Sigmoid colon (tissue), 7 donors: ENCODE measurements around the gene PHACTR3. TPM values are rescaled to one million over a fixed set of nuclear protein-coding genes. Genes with fewer than 3 reads are reported as not detected.

ENCODE experiments used
- DNase-seq: peaks from one replicate; pipeline ENCODE4 v3.0.0-alpha.2; 2019
- H3K27ac ChIP-seq, 4 donors: fragments of 200-600 bp; sonication (generic); one replicate each; pipeline ENCODE4 v1.5.1; 2016 to 2019; ENCODE audit warnings: mild to moderate bottlenecking in 1 of 4
- H3K27me3 ChIP-seq, 3 donors: fragments of 200-600 bp; sonication (generic); one replicate each; pipeline ENCODE4 v1.5.1; 2019; ENCODE audit warnings: mild to moderate bottlenecking in 1 of 3
- H3K36me3 ChIP-seq, 4 donors: fragments of 200-600 bp; sonication (generic); one replicate each; pipeline ENCODE4 v1.5.1; 2016 to 2019
- H3K4me1 ChIP-seq, 4 donors: fragments of 200-600 bp; sonication (generic); one replicate each; pipeline ENCODE4 v1.5.1; 2017 to 2019
- H3K4me3 ChIP-seq, 4 donors: fragments of 200-600 bp; sonication (generic); one replicate each; pipeline ENCODE4 v1.5.1; 2017 to 2019; ENCODE audit warnings: mild to moderate bottlenecking in 2 of 4, moderate library complexity in 1 of 4
- H3K9me3 ChIP-seq, 4 donors: fragments of 200-600 bp in 3 of 4; sonication (generic) in 3 of 4; one replicate each; pipeline versions ENCODE4 v1.5.1 to v1.6.1; 2013 to 2019
- CTCF ChIP-seq, 4 experiments: fragments of 450-650 bp in 3 of 4; fragments of 200-600 bp in 1 of 4; IDR thresholded peaks; one replicate each; pipeline ENCODE4 v1.5.1; 2016 to 2019; ENCODE audit warnings: antibody characterized with exemption in 4 of 4, mild to moderate bottlenecking in 3 of 4, moderate library complexity in 2 of 4
- EP300 ChIP-seq, 4 donors: sonication (generic); formaldehyde crosslinking; IDR thresholded peaks; one replicate each; pipeline ENCODE4 v1.6.1; 2017; ENCODE audit warnings: antibody characterized with exemption in 4 of 4
- POLR2A ChIP-seq, 2 donors: fragments of 450-650 bp; IDR thresholded peaks; one replicate each; pipeline ENCODE4 v1.6.1; 2016; ENCODE audit warnings: antibody characterized with exemption in 2 of 2, mild to moderate bottlenecking in 2 of 2, moderate library complexity in 2 of 2
- POLR2AphosphoS5 ChIP-seq, 4 donors: sonication (generic); formaldehyde crosslinking; IDR thresholded peaks; one replicate each; pipeline ENCODE4 v1.6.1; 2017; ENCODE audit warnings: antibody characterized with exemption in 4 of 4
- WGBS, 2 donors: extraction: QIAGEN DNeasy Blood & Tissue Kit; methylation state at CpG; one replicate each; pipeline ENCODE4 v1.1.7; 2013; 5-methylcytosine and 5-hydroxymethylcytosine counted together
- intact Hi-C: fragments of 100-400 bp; cut with DNase I; formaldehyde crosslinking; loops from one replicate; pipeline ENCODE4 v1.15.1; 2023
- polyA plus RNA-seq, 3 donors: library from polyadenylated mRNA; stranded (reverse); fragments of 200-250 nt; gene quantifications; one replicate each; pipeline ENCODE4 v1.2.3, GENCODE V29; 2013
- total RNA-seq, 4 donors: library from RNA; depleted of rRNA; stranded (reverse); fragments of >200 nt; gene quantifications; one replicate each; pipeline ENCODE4 v1.1.0, GENCODE V29; 2016
- donor health status: healthy with polysubstance abuse.
- donor health status: Bipolar disorder and iron deficiency.
- donor health status: healthy.

Gene PHACTR3
- total and polyA plus RNA-seq, 7 donors: under 0.01 to 1.5 (median 0.81) TPM

GRCh38 chr20:59817406-59817805 lies 213.1 kb downstream of the PHACTR3 start:
- H3K4me1 ChIP-seq: peaks cover 0 to 9% (median 0%) of the 10 kb centered on the region in 4 donors
- intact Hi-C loops: no loop called here
- WGBS, 2 donors: 86 to 89% methylated on average over 4 of the region's 4 CpGs
- DNase-seq: no peak
- peaks cover 0 to 3% (median 0%) of the 10 kb centered on the region in 3 donors for H3K27me3 ChIP-seq
- TF ChIP-seq CTCF (IDR thresholded peaks at IDR 0.05) (no peak), POLR2A (IDR thresholded peaks at IDR 0.05) (no peak), EP300 (IDR thresholded peaks at IDR 0.05) (no peak), POLR2AphosphoS5 (IDR thresholded peaks at IDR 0.05) (no peak)
- no peaks in the 10 kb centered on the region for H3K9me3 ChIP-seq
- H3K4me3 ChIP-seq: no peak overlapping the region
- H3K36me3 ChIP-seq: no peaks in the 10 kb centered on the region
- no peak overlapping the region for H3K27ac ChIP-seq

GRCh38 chr20:59817846-59818615 lies 213.7 kb downstream of the PHACTR3 start:
- no peak for TF ChIP-seq CTCF (IDR thresholded peaks at IDR 0.05)
- TF ChIP-seq EP300 (IDR thresholded peaks at IDR 0.05): no peak
- TF ChIP-seq POLR2A (IDR thresholded peaks at IDR 0.05): no peak
- no peak for TF ChIP-seq POLR2AphosphoS5 (IDR thresholded peaks at IDR 0.05)
- intact Hi-C loops: no loop called here
- Histone ChIP-seq H3K27ac (no peak overlapping the region), H3K9me3 (no peaks in the 10 kb centered on the region), H3K4me3 (no peak overlapping the region), H3K4me1 (peaks cover 0 to 10% (median 0%) of the 10 kb centered on the region in 4 donors), H3K27me3 (peaks cover 0 to 3% (median 0%) of the 10 kb centered on the region in 3 donors), H3K36me3 (no peaks in the 10 kb centered on the region)
- no peak for DNase-seq
- WGBS, 2 donors: 84 to 86% methylated on average over 14 of the region's 14 CpGs

GRCh38 chr20:59818911-59819310 lies 214.6 kb downstream of the PHACTR3 start:
- no peak for DNase-seq
- intact Hi-C loops: no loop called here

GRCh38 chr20:59819496-59820203 lies 215.3 kb downstream of the PHACTR3 start:
- no peak overlapping the region for H3K4me3 ChIP-seq
- intact Hi-C loops: no loop called here
- peaks cover 0 to 23% (median 8%) of the 10 kb centered on the region in 4 donors for H3K4me1 ChIP-seq
- 91 to 93% methylated on average over 20 of the region's 20 CpGs for WGBS, 2 donors
- DNase-seq: no peak
- no peaks in the 10 kb centered on the region for H3K9me3 ChIP-seq
- TF ChIP-seq CTCF (IDR thresholded peaks at IDR 0.05) (no peak), EP300 (IDR thresholded peaks at IDR 0.05) (no peak), POLR2A (IDR thresholded peaks at IDR 0.05) (no peak), POLR2AphosphoS5 (IDR thresholded peaks at IDR 0.05) (no peak)
- H3K27me3 ChIP-seq: peaks cover 0 to 3% (median 0%) of the 10 kb centered on the region in 3 donors
- H3K27ac ChIP-seq: no peak overlapping the region
- H3K36me3 ChIP-seq: no peaks in the 10 kb centered on the region

More at GRCh38 chr20:59818911-59819310, 214.6 kb downstream of the PHACTR3 start:
- Histone ChIP-seq H3K9me3 (no peaks in the 10 kb centered on the region), H3K27ac (no peak overlapping the region), H3K4me3 (no peak overlapping the region), H3K4me1 (peaks cover 0 to 19% (median 6%) of the 10 kb centered on the region in 4 donors), H3K36me3 (no peaks in the 10 kb centered on the region), H3K27me3 (peaks cover 0 to 3% (median 0%) of the 10 kb centered on the region in 3 donors)
- WGBS, 2 donors: 90 to 91% methylated on average over 10 of the region's 10 CpGs
- TF ChIP-seq EP300 (IDR thresholded peaks at IDR 0.05) (no peak), CTCF (IDR thresholded peaks at IDR 0.05) (no peak), POLR2AphosphoS5 (IDR thresholded peaks at IDR 0.05) (no peak)
